DOHH2 (cell line): ENCODE data around the gene SCAF1.

Experiments used
- H3F3A ChIP-seq: fragments of 200-600 bp; sonication (generic), shearing (Covaris generic); 2 replicates; pipeline ENCODE4 v1.6.0; 2016; ENCODE audit warnings: antibody characterized with exemption, mild to moderate bottlenecking; ENCODE audit not compliant: control insufficient read depth, insufficient read depth
- H3K27ac ChIP-seq: fragments of 200-600 bp; sonication (generic); 2 replicates; pipeline ENCODE4 v1.5.1; 2014; ENCODE audit warnings: low read depth, mild to moderate bottlenecking, low read length, moderate library complexity
- H3K27me3 ChIP-seq: fragments of 200-600 bp; sonication (generic); 2 replicates; pipeline ENCODE4 v1.6.1; 2014; ENCODE audit warnings: mild to moderate bottlenecking, low read length, mixed read lengths; ENCODE audit not compliant: control insufficient read depth
- H3K36me3 ChIP-seq: fragments of 200-600 bp; sonication (generic); 2 replicates; pipeline ENCODE4 v1.6.1; 2014; ENCODE audit warnings: mild to moderate bottlenecking, low read length, moderate library complexity, mixed read lengths; ENCODE audit not compliant: control insufficient read depth
- H3K4me1 ChIP-seq: fragments of 200-600 bp; sonication (generic); 2 replicates; pipeline ENCODE4 v1.6.1; 2014; ENCODE audit warnings: mild to moderate bottlenecking, low read length, mixed read lengths; ENCODE audit not compliant: control insufficient read depth
- H3K4me2 ChIP-seq: fragments of 200-600 bp; sonication (generic); 2 replicates; pipeline ENCODE4 v1.6.0; 2014; ENCODE audit warnings: mild to moderate bottlenecking, low read length, moderate library complexity
- H3K4me3 ChIP-seq: fragments of 200-600 bp; sonication (generic); 2 replicates; pipeline ENCODE4 v1.5.1; 2014; ENCODE audit warnings: mild to moderate bottlenecking, low read length, mixed read lengths
- H3K79me2 ChIP-seq: fragments of 200-600 bp; sonication (generic); 2 replicates; pipeline ENCODE4 v1.6.1; 2014; ENCODE audit warnings: mild to moderate bottlenecking, low read length, mixed read lengths; ENCODE audit not compliant: control insufficient read depth
- H3K9me2 ChIP-seq: fragments of 200-600 bp; sonication (generic); replicated peaks from 2 replicates; pipeline ENCODE4 v1.6.1; 2014; ENCODE audit warnings: mild to moderate bottlenecking, low read length, mixed read lengths; ENCODE audit not compliant: control insufficient read depth
- H3K9me3 ChIP-seq: fragments of 200-600 bp; sonication (generic); 2 replicates; pipeline ENCODE4 v1.6.1; 2014; ENCODE audit warnings: antibody characterized with exemption, low read length, mixed read lengths; ENCODE audit not compliant: control insufficient read depth, insufficient read depth
- H4K20me1 ChIP-seq: fragments of 200-600 bp; sonication (generic); 2 replicates; pipeline ENCODE4 v1.6.0; 2014; ENCODE audit warnings: low read depth, mild to moderate bottlenecking, antibody characterized with exemption, low read length, moderate library complexity; ENCODE audit not compliant: control insufficient read depth, insufficient read depth
- EZH2phosphoT487 ChIP-seq: fragments of 200-600 bp; sonication (generic); IDR thresholded peaks from 2 replicates; pipeline ENCODE4 v1.6.1; 2017; ENCODE audit warnings: borderline replicate concordance, mild to moderate bottlenecking, antibody characterized with exemption, low read length, moderate library complexity, mixed read lengths
- TF ChIP-seq, protein P1 (sequence below): fragments of 200-600 bp; sonication (generic); IDR thresholded peaks from one replicate; pipeline ENCODE4 v1.5.1; 2014; ENCODE audit warnings: antibody characterized with exemption, mild to moderate bottlenecking, low read depth, low read length; ENCODE audit not compliant: poor library complexity, severe bottlenecking

The SCAF1 gene

GRCh38 chr19:49684983-49685553 lies 43.1 kb downstream of the SCAF1 start:
- Histone ChIP-seq H3K4me3 (no peak overlapping the region), H3K9me3 (no peaks in the 10 kb centered on the region), H4K20me1 (peaks cover 15% of the 10 kb centered on the region; the same call in 1 of the 2 replicates), H3K4me2 (no peak overlapping the region), H3K79me2 (peaks cover 33% of the 10 kb centered on the region), H3F3A (peaks cover 5% of the 10 kb centered on the region; the same call in 1 of the 2 replicates), H3K27me3 (no peaks in the 10 kb centered on the region), H3K36me3 (peaks cover 92% of the 10 kb centered on the region), H3K9me2 (no peaks in the 10 kb centered on the region), H3K27ac (no peak overlapping the region), H3K4me1 (peaks cover 12% of the 10 kb centered on the region)
- no peak for TF ChIP-seq EZH2phosphoT487
- TF ChIP-seq, protein P1, sequence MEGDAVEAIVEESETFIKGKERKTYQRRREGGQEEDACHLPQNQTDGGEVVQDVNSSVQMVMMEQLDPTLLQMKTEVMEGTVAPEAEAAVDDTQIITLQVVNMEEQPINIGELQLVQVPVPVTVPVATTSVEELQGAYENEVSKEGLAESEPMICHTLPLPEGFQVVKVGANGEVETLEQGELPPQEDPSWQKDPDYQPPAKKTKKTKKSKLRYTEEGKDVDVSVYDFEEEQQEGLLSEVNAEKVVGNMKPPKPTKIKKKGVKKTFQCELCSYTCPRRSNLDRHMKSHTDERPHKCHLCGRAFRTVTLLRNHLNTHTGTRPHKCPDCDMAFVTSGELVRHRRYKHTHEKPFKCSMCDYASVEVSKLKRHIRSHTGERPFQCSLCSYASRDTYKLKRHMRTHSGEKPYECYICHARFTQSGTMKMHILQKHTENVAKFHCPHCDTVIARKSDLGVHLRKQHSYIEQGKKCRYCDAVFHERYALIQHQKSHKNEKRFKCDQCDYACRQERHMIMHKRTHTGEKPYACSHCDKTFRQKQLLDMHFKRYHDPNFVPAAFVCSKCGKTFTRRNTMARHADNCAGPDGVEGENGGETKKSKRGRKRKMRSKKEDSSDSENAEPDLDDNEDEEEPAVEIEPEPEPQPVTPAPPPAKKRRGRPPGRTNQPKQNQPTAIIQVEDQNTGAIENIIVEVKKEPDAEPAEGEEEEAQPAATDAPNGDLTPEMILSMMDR, result no peak

DNA sequence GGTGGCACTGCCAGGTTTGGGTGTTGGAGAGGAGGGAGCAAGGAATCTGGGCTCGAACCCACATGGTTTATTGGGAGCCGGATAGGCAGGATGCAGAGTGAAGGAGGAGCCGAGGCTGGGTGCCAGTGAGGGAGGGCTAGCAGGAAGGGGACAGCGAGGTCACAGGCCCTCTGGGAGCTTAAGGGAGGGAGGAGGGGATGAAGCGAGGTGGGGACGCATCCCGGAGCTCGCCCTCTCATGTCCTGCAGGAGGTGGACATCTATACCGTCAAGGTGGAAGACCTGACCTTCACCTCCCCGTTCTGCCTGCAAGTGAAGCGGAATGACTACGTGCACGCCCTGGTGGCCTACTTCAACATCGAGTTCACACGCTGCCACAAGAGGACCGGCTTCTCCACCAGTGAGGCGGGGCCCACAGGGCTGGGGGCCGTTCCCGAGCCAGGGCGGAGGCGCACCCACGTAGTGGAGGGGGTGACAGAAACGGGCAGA lies 43.9 kb downstream of the SCAF1 start:
- H3K4me3 ChIP-seq, result no peak overlapping the region
- no peak overlapping the region for H3K27ac ChIP-seq
- H4K20me1 ChIP-seq, result peaks cover 14% of the 10 kb centered on the region; the same call in 1 of the 2 replicates
- TF ChIP-seq, protein P1, result no peak
- no peak for TF ChIP-seq EZH2phosphoT487
- H3K36me3 ChIP-seq, result peaks cover 91% of the 10 kb centered on the region
- peaks cover 2% of the 10 kb centered on the region; the same call in 1 of the 2 replicates for H3F3A ChIP-seq
- H3K9me3 ChIP-seq, result no peaks in the 10 kb centered on the region
- peaks cover 6% of the 10 kb centered on the region for H3K4me1 ChIP-seq
- no peaks in the 10 kb centered on the region for H3K27me3 ChIP-seq
- H3K79me2 ChIP-seq, result peaks cover 25% of the 10 kb centered on the region
- no peak overlapping the region for H3K4me2 ChIP-seq
- no peaks in the 10 kb centered on the region for H3K9me2 ChIP-seq

GRCh38 chr19:49686503-49687088 lies 44.6 kb downstream of the SCAF1 start:
- Histone ChIP-seq H3F3A (peaks cover 2% of the 10 kb centered on the region; the same call in 1 of the 2 replicates), H3K4me1 (peaks cover 9% of the 10 kb centered on the region), H3K27me3 (no peaks in the 10 kb centered on the region), H3K36me3 (peaks cover 86% of the 10 kb centered on the region), H4K20me1 (peaks cover 9% of the 10 kb centered on the region; the same call in 1 of the 2 replicates), H3K9me2 (no peaks in the 10 kb centered on the region), H3K9me3 (no peaks in the 10 kb centered on the region), H3K27ac (no peak overlapping the region), H3K79me2 (peaks cover 20% of the 10 kb centered on the region), H3K4me3 (no peak overlapping the region), H3K4me2 (no peak overlapping the region)
- no peak for TF ChIP-seq EZH2phosphoT487
- TF ChIP-seq, protein P1, result no peak
